Aortic smooth muscle cell (primary cell): ENCODE measurements around the gene FOXK2. TPM values are rescaled to one million over a fixed set of nuclear protein-coding genes. Genes with fewer than 3 reads are reported as not detected.

Experiments
- total RNA-seq: library from RNA; depleted of rRNA; stranded (reverse); fragments of >200 nt; gene quantifications from 2 replicates; pipeline ENCODE4 v1.2.3, GENCODE V29; 2014

Gene FOXK2
- 25.2 and 25.6 TPM in 2 replicates for total RNA-seq

GRCh38 chr17:82518826-82519810 is at the start of gene FOXK2:
FOXK2 (plus strand) TSS chr17:82519732; CDS start chr17:82519889, 157 bp downstream.

GRCh38 chr17:82648165-82648668 is 128.7 kb downstream of the FOXK2 start, which contains the start of gene WDR45B:
WDR45B (minus strand) TSS chr17:82648444; CDS start chr17:82648340, 104 bp downstream.

Other genes starting within 250 kb of the FOXK2 start
- gene CSNK1D, start 246.0 kb upstream of the FOXK2 start, total RNA-seq, result 43.5 and 45.8 TPM in 2 replicates
- not detected in 2 replicates for gene CD7, start 202.1 kb upstream of the FOXK2 start, total RNA-seq
- gene SECTM1, start 186.0 kb upstream of the FOXK2 start, total RNA-seq, result 4.4 and 5.5 TPM in 2 replicates
- not detected in 2 replicates for gene TEX19, start 160.5 kb upstream of the FOXK2 start, total RNA-seq
- not detected in 2 replicates for gene UTS2R, start 148.0 kb upstream of the FOXK2 start, total RNA-seq
- gene HEXD, start 101.4 kb upstream of the FOXK2 start, total RNA-seq, result 5.5 and 5.7 TPM in 2 replicates
- gene OGFOD3, start 101.1 kb upstream of the FOXK2 start, total RNA-seq, result 20.2 and 24.1 TPM in 2 replicates
- gene CYBC1, start 69.0 kb upstream of the FOXK2 start, total RNA-seq, result 45.2 and 45.5 TPM in 2 replicates
- 23.3 and 28.2 TPM in 2 replicates for gene NARF, start 61.0 kb upstream of the FOXK2 start, total RNA-seq
- gene WDR45B, start 128.7 kb downstream of the FOXK2 start, total RNA-seq, result 36.7 and 41.5 TPM in 2 replicates
- gene RAB40B, start 179.0 kb downstream of the FOXK2 start, total RNA-seq, result 7.2 and 8.5 TPM in 2 replicates
- gene FN3KRP, start 197.0 kb downstream of the FOXK2 start, total RNA-seq, result 17.0 and 27.2 TPM in 2 replicates
- gene FN3K, start 215.9 kb downstream of the FOXK2 start, total RNA-seq, result 8.2 and 11.5 TPM in 2 replicates
- gene TBCD, start 232.3 kb downstream of the FOXK2 start, total RNA-seq, result 34.1 and 34.6 TPM in 2 replicates